ENCODE results near the gene FRMPD4. TPM values are rescaled to one million over a fixed set of nuclear protein-coding genes. Genes with fewer than 3 reads are reported as not detected.

Gene FRMPD4
- total and polyA plus RNA-seq, 5 donors: 0.33 to 2.1 (median 0.43) TPM

DNA sequence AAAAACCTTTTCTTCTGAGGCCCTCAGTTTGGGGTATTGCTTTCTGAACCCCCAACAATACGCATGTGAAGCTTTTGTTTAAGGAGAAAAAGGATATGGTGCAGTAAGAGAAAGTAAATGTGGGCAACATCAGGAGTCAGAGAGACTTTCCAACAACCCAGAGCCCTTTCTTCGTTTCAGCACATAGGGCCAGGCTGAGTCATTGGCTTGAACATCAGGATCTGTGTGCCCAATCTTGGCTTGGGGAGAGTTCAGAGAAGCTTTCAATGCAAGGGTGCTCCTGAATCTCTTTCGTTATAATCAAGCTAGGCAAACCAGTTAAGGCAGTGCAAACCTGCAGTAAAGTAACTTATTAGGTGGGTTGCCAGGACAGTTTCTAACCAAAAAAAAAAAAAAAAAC, 191.2 kb downstream of the FRMPD4 start:
- Histone ChIP-seq H3K9me3 (ENCODE audit: control insufficient read depth, low read length) (no peaks in the 10 kb centered on the region), H3K4me1 (ENCODE audit: control insufficient read depth, insufficient read depth, low read length) (no peaks in the 10 kb centered on the region), H3K4me3 (ENCODE audit: low read length) (no peak overlapping the region), H3K27me3 (ENCODE audit: control insufficient read depth, insufficient read depth) (no peaks in the 10 kb centered on the region), H3K27ac (ENCODE audit: low read length) (no peak overlapping the region)
- ATAC-seq: no peak
- DNase-seq: no peak
- 80% methylated on average over 3 of the region's 3 CpGs for WGBS
- intact Hi-C loops (cut with DNase I): no loop called here

DNA sequence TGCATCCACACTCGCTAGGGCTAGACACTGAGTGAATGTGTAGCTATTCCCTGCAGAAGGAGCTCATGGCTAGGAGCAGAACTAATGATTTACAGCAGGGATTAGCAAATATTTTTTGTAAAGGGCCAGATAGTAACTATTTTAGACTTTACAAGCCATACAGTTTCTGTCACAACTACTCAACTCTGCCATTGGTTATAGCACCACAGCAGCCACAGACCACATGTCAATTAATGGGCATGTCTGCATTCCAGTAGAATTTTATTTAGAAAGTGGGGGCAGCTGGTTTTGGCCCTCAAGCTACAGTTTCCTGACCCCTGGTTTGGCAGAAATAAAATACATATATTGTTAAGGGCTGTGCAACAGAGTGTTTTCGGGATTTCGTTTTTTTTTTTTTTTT, 192.6 kb downstream of the FRMPD4 start:
- intact Hi-C loops (cut with DNase I): no loop called here
- no peak overlapping the region for H3K27ac ChIP-seq (ENCODE audit: low read length)
- no peaks in the 10 kb centered on the region for H3K27me3 ChIP-seq (ENCODE audit: control insufficient read depth, insufficient read depth)
- DNase-seq (no peak), ATAC-seq (no peak)
- no peaks in the 10 kb centered on the region for H3K4me1 ChIP-seq (ENCODE audit: control insufficient read depth, insufficient read depth, low read length)
- no peaks in the 10 kb centered on the region for H3K9me3 ChIP-seq (ENCODE audit: control insufficient read depth, low read length)
- no peak overlapping the region for H3K4me3 ChIP-seq (ENCODE audit: low read length)
- 82% methylated on average over 3 of the region's 3 CpGs for WGBS

DNA sequence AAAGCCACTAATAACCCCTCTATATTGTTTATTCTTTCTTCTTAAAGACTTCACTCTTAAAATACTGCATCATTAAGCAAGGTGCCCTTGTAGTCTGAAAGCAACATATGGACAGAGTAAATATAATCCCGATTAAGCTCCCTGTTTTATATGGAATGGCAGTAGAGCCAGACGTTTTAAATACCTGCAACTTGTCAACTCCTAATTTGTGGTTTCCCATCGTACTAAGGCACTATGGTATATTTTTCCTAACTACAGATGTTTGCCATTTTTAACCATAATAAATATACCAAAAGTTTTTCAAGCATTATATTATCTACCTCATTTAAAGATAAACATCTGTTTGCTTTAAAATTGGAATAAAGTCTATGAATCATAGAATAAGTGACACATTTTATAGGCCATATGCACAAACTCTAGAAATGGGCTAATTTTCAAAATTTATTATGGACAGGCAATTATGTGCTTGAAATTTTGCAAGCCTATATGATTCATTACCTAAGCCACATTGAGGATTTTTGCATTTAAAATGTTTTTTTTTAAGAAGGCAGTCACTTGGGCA, 194.6 kb downstream of the FRMPD4 start:
- WGBS: 83% methylated on average over 3 of the region's 3 CpGs
- ATAC-seq (no peak), DNase-seq (no peak)
- intact Hi-C loops (cut with DNase I): no loop called here
- Histone ChIP-seq H3K27ac (ENCODE audit: low read length) (no peak overlapping the region), H3K9me3 (ENCODE audit: control insufficient read depth, low read length) (no peaks in the 10 kb centered on the region), H3K27me3 (ENCODE audit: control insufficient read depth, insufficient read depth) (no peaks in the 10 kb centered on the region), H3K4me3 (ENCODE audit: low read length) (no peak overlapping the region), H3K4me1 (ENCODE audit: control insufficient read depth, insufficient read depth, low read length) (no peaks in the 10 kb centered on the region)

DNA sequence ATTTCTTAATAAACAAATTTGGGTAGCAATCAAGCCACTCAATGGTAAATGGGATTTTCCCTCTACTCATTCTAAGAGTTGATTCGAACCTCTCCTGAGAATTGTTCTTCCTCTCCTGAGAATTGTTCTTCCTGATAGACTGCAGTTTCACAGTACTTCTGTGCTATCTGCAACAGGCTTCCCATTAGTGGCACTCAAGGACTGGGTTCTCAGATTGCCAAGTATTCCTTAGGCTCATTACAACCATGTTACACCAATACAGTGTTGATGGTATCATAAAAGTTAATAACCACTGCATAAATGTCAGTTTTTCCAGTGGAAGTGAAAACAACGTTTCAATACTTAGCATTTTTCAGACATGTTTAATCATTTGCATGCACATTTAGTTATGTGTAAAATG, 201.6 kb downstream of the FRMPD4 start:
- 71% methylated on average over 2 of the region's 2 CpGs for WGBS
- ATAC-seq (no peak), DNase-seq (no peak)
- Histone ChIP-seq H3K27me3 (ENCODE audit: control insufficient read depth, insufficient read depth) (no peaks in the 10 kb centered on the region), H3K9me3 (ENCODE audit: control insufficient read depth, low read length) (no peaks in the 10 kb centered on the region), H3K4me1 (ENCODE audit: control insufficient read depth, insufficient read depth, low read length) (no peaks in the 10 kb centered on the region), H3K27ac (ENCODE audit: low read length) (no peak overlapping the region), H3K4me3 (ENCODE audit: low read length) (no peak overlapping the region)
- intact Hi-C loops (cut with DNase I): no loop called here

DNA sequence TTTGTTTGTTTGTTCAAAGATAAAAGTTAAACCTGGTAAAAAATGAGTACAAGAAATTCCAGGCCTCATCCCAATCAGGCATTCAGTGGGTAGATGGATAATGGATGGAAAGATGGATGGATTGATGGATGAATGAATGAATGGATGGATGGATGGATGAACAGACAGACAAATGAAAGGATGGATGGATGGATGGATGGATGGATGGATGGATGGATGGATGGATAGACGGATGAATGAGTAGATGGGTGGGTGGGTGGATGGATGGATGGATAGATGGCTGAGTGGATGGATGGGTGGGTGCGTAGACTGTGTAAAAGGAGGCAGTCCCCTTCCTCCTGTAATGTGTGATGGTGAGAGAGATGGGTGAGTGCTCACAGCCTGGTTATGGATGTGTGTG, 206.7 kb downstream of the FRMPD4 start:
- intact Hi-C loops (cut with DNase I): no loop called here
- no peaks in the 10 kb centered on the region for H3K27me3 ChIP-seq (ENCODE audit: control insufficient read depth, insufficient read depth)
- H3K4me3 ChIP-seq (ENCODE audit: low read length): no peak overlapping the region
- no peak for DNase-seq
- no peaks in the 10 kb centered on the region for H3K4me1 ChIP-seq (ENCODE audit: control insufficient read depth, insufficient read depth, low read length)
- WGBS: 96% methylated on average over 2 of the region's 2 CpGs
- no peak for ATAC-seq
- H3K9me3 ChIP-seq (ENCODE audit: control insufficient read depth, low read length): no peaks in the 10 kb centered on the region
- no peak overlapping the region for H3K27ac ChIP-seq (ENCODE audit: low read length)

DNA sequence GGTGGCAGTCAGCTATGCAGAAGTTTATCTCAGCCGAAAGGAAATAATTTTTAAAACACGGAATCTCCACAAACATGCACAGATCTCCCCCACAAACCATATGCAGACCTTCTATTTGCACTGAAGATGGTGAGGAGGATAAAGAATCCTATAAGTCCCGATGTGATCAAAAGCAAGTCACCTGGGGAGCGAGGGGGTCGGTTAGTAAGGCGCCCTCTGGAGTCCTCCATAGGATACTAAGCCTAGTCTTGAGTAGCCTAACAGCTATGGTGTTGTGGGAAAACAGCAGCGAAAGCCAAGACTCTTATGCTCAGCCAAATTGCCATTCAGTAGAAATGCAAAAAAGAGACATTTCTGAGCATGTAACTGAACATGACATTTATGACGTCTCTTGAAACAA, 210.9 kb downstream of the FRMPD4 start:
- Histone ChIP-seq H3K9me3 (ENCODE audit: control insufficient read depth, low read length) (no peaks in the 10 kb centered on the region), H3K4me1 (ENCODE audit: control insufficient read depth, insufficient read depth, low read length) (no peaks in the 10 kb centered on the region), H3K27me3 (ENCODE audit: control insufficient read depth, insufficient read depth) (no peaks in the 10 kb centered on the region), H3K4me3 (ENCODE audit: low read length) (no peak overlapping the region), H3K27ac (ENCODE audit: low read length) (no peak overlapping the region)
- 57% methylated on average over 8 of the region's 8 CpGs for WGBS
- intact Hi-C loops (cut with DNase I): no loop called here
- ATAC-seq (no peak), DNase-seq (no peak)

DNA sequence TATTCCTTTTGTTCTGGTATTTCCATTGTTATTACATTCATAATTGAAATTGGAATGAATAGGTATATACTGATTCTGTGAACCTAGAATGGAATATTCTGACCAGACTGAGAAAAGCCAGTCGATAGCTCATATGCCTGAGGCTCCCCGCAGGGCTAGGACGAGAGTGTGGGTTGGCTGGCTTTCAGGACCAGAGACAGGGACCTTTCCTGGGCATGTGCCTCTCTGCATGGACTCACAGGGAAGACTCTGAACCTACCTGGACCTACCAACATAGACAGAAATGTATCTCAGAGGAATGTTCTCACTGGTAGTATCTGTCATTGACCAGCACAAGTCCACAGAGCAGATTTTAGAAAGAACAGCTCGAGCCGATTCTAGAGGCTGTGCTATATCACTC, 214.6 kb downstream of the FRMPD4 start:
- H3K27me3 ChIP-seq (ENCODE audit: control insufficient read depth, insufficient read depth): no peaks in the 10 kb centered on the region
- 83% methylated on average over 5 of the region's 5 CpGs for WGBS
- no peaks in the 10 kb centered on the region for H3K9me3 ChIP-seq (ENCODE audit: control insufficient read depth, low read length)
- intact Hi-C loops (cut with DNase I): no loop called here
- H3K27ac ChIP-seq (ENCODE audit: low read length): no peak overlapping the region
- no peaks in the 10 kb centered on the region for H3K4me1 ChIP-seq (ENCODE audit: control insufficient read depth, insufficient read depth, low read length)
- no peak for ATAC-seq
- H3K4me3 ChIP-seq (ENCODE audit: low read length): no peak overlapping the region
- DNase-seq: no peak

DNA sequence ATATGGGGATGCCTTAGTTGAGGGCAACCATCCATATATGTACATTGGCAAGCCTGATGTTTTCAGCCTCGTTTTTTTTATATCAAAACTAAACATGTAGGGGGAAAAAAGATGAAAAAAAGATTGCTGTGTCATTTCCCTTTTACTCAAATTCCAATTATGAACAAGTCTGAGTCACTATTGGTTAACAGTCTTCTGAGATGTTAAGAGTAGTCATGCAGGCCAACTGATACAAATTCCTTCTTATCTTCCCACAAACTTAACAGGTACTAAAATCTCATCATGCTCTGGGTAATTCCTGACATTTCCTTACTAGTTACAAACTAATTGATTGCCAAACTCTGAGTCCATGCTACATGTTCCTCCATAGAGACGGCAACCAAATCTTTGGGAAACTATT, 222.1 kb downstream of the FRMPD4 start:
- no peaks in the 10 kb centered on the region for H3K9me3 ChIP-seq (ENCODE audit: control insufficient read depth, low read length)
- 52% methylated on average over 2 of the region's 2 CpGs for WGBS
- no peak for DNase-seq
- H3K27me3 ChIP-seq (ENCODE audit: control insufficient read depth, insufficient read depth): no peaks in the 10 kb centered on the region
- intact Hi-C loops (cut with DNase I): no loop called here
- no peak for ATAC-seq
- H3K4me1 ChIP-seq (ENCODE audit: control insufficient read depth, insufficient read depth, low read length): no peaks in the 10 kb centered on the region
- H3K27ac ChIP-seq (ENCODE audit: low read length): no peak overlapping the region
- no peak overlapping the region for H3K4me3 ChIP-seq (ENCODE audit: low read length)

DNA sequence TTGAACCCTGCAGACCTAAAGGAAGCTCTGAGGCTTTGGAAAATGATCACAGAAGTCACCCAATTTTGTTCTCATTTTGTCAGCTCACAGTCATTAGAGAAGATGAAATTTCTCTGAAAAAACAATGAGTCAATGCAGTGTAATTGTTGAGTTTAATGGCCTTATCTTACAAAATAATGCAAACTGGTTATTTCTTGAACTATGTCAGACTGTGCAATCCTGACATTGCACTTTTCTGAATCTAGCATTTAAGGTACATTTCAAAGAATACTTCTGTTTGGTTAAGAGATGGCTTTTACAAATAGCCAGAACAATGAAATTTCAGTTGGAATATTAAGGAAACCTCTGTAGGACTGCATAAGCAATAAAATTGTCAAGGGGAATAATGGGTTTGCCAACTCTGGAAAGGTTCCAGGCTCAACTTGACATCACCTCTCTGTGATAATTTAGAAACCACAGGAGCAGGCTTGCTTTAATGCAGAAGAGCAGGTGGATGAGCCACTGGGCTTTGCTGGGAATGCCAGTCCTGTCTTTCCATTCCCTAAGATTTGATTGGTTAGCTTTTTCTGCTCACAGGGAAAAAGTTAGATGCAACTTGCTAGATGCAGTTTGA, 222.8 kb downstream of the FRMPD4 start:
- Histone ChIP-seq H3K4me3 (ENCODE audit: low read length) (no peak overlapping the region), H3K27ac (ENCODE audit: low read length) (no peak overlapping the region), H3K4me1 (ENCODE audit: control insufficient read depth, insufficient read depth, low read length) (no peaks in the 10 kb centered on the region), H3K27me3 (ENCODE audit: control insufficient read depth, insufficient read depth) (no peaks in the 10 kb centered on the region), H3K9me3 (ENCODE audit: control insufficient read depth, low read length) (no peaks in the 10 kb centered on the region)
- intact Hi-C loops (cut with DNase I): no loop called here
- ATAC-seq (no peak), DNase-seq (no peak)

DNA sequence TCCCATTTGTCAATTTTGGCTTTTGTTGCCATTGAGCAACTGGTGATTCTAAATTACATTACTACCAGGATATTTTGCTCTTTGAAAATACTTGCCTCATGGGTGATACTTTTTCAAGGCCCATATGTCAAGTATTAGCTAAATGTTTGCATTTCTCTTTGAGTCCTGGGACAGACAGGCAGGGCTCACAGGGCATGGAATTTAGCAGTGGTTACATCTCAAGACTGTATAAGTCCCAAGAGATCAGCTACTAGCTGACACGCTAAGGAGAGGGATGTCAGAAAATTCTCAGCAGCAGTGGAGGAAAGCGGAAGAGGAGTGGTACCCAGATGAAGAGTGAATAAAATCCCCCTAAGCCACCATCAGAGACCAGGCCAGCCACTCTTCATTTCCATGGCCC, 224.9 kb downstream of the FRMPD4 start:
- DNase-seq (no peak), ATAC-seq (no peak)
- no peaks in the 10 kb centered on the region for H3K4me1 ChIP-seq (ENCODE audit: control insufficient read depth, insufficient read depth, low read length)
- WGBS: 93% methylated on average over 2 of the region's 2 CpGs
- H3K9me3 ChIP-seq (ENCODE audit: control insufficient read depth, low read length): no peaks in the 10 kb centered on the region
- intact Hi-C loops (cut with DNase I): no loop called here
- no peak overlapping the region for H3K27ac ChIP-seq (ENCODE audit: low read length)
- no peak overlapping the region for H3K4me3 ChIP-seq (ENCODE audit: low read length)
- H3K27me3 ChIP-seq (ENCODE audit: control insufficient read depth, insufficient read depth): no peaks in the 10 kb centered on the region

DNA sequence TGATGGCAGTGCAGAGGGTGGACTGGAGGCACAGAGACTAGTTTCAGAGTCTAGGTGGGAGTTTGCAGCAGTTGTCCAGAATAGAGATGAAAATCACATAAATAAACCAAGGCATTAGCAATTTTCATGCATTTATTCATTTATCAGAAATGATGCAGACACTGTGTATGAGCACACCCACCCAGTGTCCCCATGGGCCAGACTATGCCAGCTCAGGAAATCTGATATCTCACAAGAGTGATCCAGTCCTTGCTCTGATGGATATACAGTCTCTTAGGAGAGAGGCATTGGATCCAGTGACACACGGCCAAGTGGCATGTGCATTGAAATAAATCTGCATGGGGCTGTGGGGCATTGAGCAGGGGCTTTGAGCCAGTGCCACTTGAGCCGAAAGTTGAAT, 228.2 kb downstream of the FRMPD4 start:
- intact Hi-C loops (cut with DNase I): no loop called here
- Histone ChIP-seq H3K4me3 (ENCODE audit: low read length) (no peak overlapping the region), H3K27me3 (ENCODE audit: control insufficient read depth, insufficient read depth) (no peaks in the 10 kb centered on the region), H3K4me1 (ENCODE audit: control insufficient read depth, insufficient read depth, low read length) (peaks cover 2% of the 10 kb centered on the region), H3K27ac (ENCODE audit: low read length) (no peak overlapping the region), H3K9me3 (ENCODE audit: control insufficient read depth, low read length) (no peaks in the 10 kb centered on the region)
- ATAC-seq: no peak
- WGBS: 84% methylated on average over 2 of the region's 2 CpGs
- DNase-seq: no peak

DNA sequence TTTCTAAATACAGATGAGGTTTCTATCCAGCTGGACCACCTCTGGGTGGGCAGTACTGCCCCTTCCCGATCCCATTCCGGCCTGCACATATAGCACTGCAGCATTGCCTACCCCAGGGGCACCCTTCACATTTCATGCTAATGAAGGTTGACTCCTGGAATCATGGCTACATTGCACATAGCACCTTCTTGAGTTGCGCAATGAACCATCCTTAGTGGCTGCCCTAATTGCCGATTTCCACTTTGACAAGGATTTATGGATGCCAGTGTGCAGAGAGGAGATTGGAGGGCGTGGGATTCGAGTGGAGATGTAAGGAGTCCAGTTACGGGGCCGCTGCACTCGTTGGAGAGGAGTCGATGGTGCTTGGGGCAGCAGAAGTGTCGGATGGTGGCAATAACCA, 229.0 kb downstream of the FRMPD4 start:
- DNase-seq (no peak), ATAC-seq (no peak)
- 92% methylated on average over 11 of the region's 11 CpGs for WGBS
- peaks cover 2% of the 10 kb centered on the region for H3K4me1 ChIP-seq (ENCODE audit: control insufficient read depth, insufficient read depth, low read length)
- intact Hi-C loops (cut with DNase I): no loop called here
- H3K4me3 ChIP-seq (ENCODE audit: low read length): no peak overlapping the region
- no peaks in the 10 kb centered on the region for H3K9me3 ChIP-seq (ENCODE audit: control insufficient read depth, low read length)
- no peak overlapping the region for H3K27ac ChIP-seq (ENCODE audit: low read length)
- H3K27me3 ChIP-seq (ENCODE audit: control insufficient read depth, insufficient read depth): no peaks in the 10 kb centered on the region
